IgD-negative memory B cell (primary cell): Measurements from ENCODE around the gene MRPL39. TPM values are rescaled to one million over a fixed set of nuclear protein-coding genes. Genes with fewer than 3 reads are reported as not detected.

Source experiments
- H3K27ac Mint-ChIP-seq, 3 donors: one replicate each; pipeline ENCODE4 v1.8.0; 2020 to 2022; ENCODE audit warnings: mild to moderate bottlenecking in 3 of 3, mixed read lengths in 3 of 3, moderate library complexity in 1 of 3
- H3K27me3 Mint-ChIP-seq: one replicate; pipeline ENCODE4 v1.8.0; 2021; ENCODE audit warnings: mixed read lengths
- H3K36me3 Mint-ChIP-seq: one replicate; pipeline ENCODE4 v1.8.0; 2020; ENCODE audit warnings: mild to moderate bottlenecking, mixed read lengths
- H3K4me1 Mint-ChIP-seq, 3 donors: one replicate each; pipeline ENCODE4 v1.8.0; 2020 to 2022; ENCODE audit warnings: mixed read lengths in 3 of 3, mild to moderate bottlenecking in 1 of 3
- H3K4me3 Mint-ChIP-seq, 4 donors: one replicate each; pipeline ENCODE4 v1.8.0; 2020 to 2022; ENCODE audit warnings: mild to moderate bottlenecking in 4 of 4, mixed read lengths in 4 of 4, moderate library complexity in 3 of 4
- H3K9me3 Mint-ChIP-seq, 3 donors: one replicate each; pipeline ENCODE4 v1.8.0; 2020 to 2021; ENCODE audit warnings: mixed read lengths in 3 of 3, mild to moderate bottlenecking in 1 of 3
- polyA plus RNA-seq: library from polyadenylated mRNA; unstranded; fragments of 300-500 nt; fragmentation: Illumina TruSeq; gene quantifications from one replicate; pipeline ENCODE4 v1.2.3, GENCODE V29; 2021

The MRPL39 gene
- polyA plus RNA-seq, 1 donor from 2014 or later, result 36.8 TPM

GRCh38 chr21:25567472-25567871, 39.8 kb downstream of the MRPL39 start:
- no peaks in the 10 kb centered on the region for H3K36me3 Mint-ChIP-seq
- peak overlapping the region; percentile 33 to 91 (median 84) for H3K27ac Mint-ChIP-seq
- H3K27me3 Mint-ChIP-seq, result no peaks in the 10 kb centered on the region
- peaks cover 70 to 80% (median 72%) of the 10 kb centered on the region in 3 donors for H3K4me1 Mint-ChIP-seq
- peak overlapping the region; percentile 27 to 85 (median 69) for H3K4me3 Mint-ChIP-seq
- no peaks in the 10 kb centered on the region for H3K9me3 Mint-ChIP-seq

GRCh38 chr21:25566645-25567044, 40.6 kb downstream of the MRPL39 start:
- H3K4me3 Mint-ChIP-seq, result peak overlapping the region in 3 of 4 donors; percentile 24 to 34 (median 27)
- no peaks in the 10 kb centered on the region for H3K9me3 Mint-ChIP-seq
- peak overlapping the region; percentile 33 to 100 (median 46) for H3K27ac Mint-ChIP-seq
- peaks cover 67 to 76% (median 69%) of the 10 kb centered on the region in 3 donors for H3K4me1 Mint-ChIP-seq
- no peaks in the 10 kb centered on the region for H3K36me3 Mint-ChIP-seq
- no peaks in the 10 kb centered on the region for H3K27me3 Mint-ChIP-seq

DNA sequence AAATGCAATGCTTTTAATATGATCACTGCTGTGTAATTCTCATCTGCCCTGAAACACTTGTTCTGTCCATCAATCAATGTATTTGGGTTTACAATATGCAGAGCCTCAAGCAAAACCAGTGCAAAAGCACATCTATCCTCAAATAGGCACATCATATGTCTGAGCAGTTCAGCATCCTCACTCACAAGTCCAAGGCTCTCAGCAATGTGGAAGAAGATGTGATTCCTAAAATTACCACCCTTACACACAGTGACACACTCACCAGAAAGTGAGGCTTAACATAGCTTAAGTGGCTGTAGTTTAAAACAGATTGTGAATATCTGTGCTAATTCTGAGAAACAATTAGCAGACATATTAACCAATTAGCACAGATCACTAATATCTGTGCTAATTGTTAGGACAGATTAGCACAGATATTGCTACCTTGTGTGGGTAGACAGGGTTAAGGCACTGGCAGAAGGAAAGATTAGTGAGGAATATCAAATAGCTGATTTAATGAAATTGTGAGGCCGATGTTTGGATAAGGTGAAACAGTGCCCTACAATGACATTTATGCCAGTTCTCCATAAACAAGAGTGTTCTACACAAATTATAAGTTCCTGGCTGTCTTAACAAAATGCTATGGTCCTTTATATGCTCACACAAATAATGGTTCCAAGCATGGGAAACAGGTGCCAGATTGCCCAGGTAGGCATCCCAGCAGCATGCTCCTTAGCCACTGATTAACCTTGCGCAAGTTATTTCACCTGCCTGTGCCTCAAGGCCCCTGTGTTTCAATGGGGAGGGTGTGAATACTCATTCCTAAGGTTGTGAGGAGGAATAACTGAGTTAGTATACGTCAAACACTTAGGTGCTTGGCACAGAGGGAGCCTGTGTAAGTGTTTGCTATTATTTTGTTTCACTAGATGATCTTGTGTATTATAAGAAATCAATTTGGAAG, 41.7 kb downstream of the MRPL39 start:
- Mint-ChIP-seq H3K36me3 (no peaks in the 10 kb centered on the region), H3K9me3 (no peaks in the 10 kb centered on the region), H3K4me1 (peaks cover 63 to 77% (median 65%) of the 10 kb centered on the region in 3 donors), H3K27ac (peak overlapping the region; percentile 46 to 100 (median 82)), H3K27me3 (no peaks in the 10 kb centered on the region), H3K4me3 (peak overlapping the region in 3 of 4 donors; percentile 71 to 94 (median 78))

GRCh38 chr21:25564349-25564948, 42.8 kb downstream of the MRPL39 start:
- H3K27me3 Mint-ChIP-seq, result no peaks in the 10 kb centered on the region
- no peaks in the 10 kb centered on the region for H3K9me3 Mint-ChIP-seq
- peak overlapping the region; percentile 88 to 100 (median 94) for H3K4me3 Mint-ChIP-seq
- no peaks in the 10 kb centered on the region for H3K36me3 Mint-ChIP-seq
- H3K27ac Mint-ChIP-seq, result peak overlapping the region; percentile 82 to 100 (median 87)
- peaks cover 55 to 72% (median 59%) of the 10 kb centered on the region in 3 donors for H3K4me1 Mint-ChIP-seq

DNA sequence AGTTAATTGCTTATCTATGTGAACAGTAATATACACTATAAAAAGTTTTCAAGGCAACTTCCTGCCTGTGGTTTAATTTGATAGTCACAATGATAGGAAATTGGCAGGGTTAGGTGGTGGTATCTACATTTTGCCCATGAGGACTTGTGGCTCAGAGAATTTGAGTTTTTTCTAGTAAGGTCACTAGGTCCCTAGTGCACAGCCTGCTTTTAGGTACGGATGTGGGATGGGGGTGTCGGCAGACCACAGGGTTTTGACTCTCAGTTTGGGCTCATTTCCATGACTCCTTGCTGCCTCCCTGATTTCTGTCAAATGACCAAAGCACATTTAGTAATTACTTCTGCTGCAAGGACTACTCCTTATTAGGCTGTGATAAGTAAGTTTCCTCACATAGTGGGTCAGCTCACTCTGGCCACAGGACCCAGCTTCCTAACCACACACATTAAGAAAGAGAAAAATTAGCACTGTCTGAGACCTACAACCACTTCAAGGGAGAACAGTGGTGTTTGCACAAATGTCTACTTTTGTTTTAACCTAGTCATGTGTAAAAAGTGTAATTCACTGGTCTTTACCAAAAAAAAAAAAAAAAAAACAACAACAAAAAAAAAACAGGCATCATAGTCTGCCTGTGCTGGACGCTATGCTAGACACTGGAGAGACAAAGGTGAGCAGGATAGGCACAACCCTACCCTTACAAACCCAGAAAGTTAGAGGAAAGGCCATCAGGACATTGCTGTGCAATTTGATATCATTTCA, 43.7 kb downstream of the MRPL39 start:
- no peaks in the 10 kb centered on the region for H3K36me3 Mint-ChIP-seq
- peaks cover 52 to 66% (median 57%) of the 10 kb centered on the region in 3 donors for H3K4me1 Mint-ChIP-seq

GRCh38 chr21:25562660-25563059, 44.6 kb downstream of the MRPL39 start:
- H3K4me1 Mint-ChIP-seq, result peaks cover 45 to 58% (median 48%) of the 10 kb centered on the region in 3 donors
- H3K27me3 Mint-ChIP-seq, result no peaks in the 10 kb centered on the region
- H3K36me3 Mint-ChIP-seq, result no peaks in the 10 kb centered on the region
- H3K9me3 Mint-ChIP-seq, result no peaks in the 10 kb centered on the region
- H3K27ac Mint-ChIP-seq, result peak overlapping the region; percentile 82 to 100 (median 91)
- H3K4me3 Mint-ChIP-seq, result peak overlapping the region; percentile 93 to 100 (median 97)

More for the DNA sequence above, 43.7 kb downstream of the MRPL39 start:
- Mint-ChIP-seq H3K27me3 (no peaks in the 10 kb centered on the region), H3K27ac (peak overlapping the region; percentile 82 to 100 (median 87)), H3K9me3 (no peaks in the 10 kb centered on the region), H3K4me3 (peak overlapping the region; percentile 93 to 100 (median 97))

- H3K36me3 Mint-ChIP-seq, result no peaks in the 10 kb centered on the region
- H3K4me3 Mint-ChIP-seq, result peak overlapping the region; percentile 93 to 100 (median 97)
- H3K27me3 Mint-ChIP-seq, result no peaks in the 10 kb centered on the region
- peak overlapping the region; percentile 82 to 100 (median 96) for H3K27ac Mint-ChIP-seq
- H3K9me3 Mint-ChIP-seq, result no peaks in the 10 kb centered on the region
- H3K4me1 Mint-ChIP-seq, result peaks cover 41 to 51% (median 41%) of the 10 kb centered on the region in 3 donors
These were observed 45.3 kb downstream of the MRPL39 start for GRCh38 chr21:25561668-25562641.

DNA sequence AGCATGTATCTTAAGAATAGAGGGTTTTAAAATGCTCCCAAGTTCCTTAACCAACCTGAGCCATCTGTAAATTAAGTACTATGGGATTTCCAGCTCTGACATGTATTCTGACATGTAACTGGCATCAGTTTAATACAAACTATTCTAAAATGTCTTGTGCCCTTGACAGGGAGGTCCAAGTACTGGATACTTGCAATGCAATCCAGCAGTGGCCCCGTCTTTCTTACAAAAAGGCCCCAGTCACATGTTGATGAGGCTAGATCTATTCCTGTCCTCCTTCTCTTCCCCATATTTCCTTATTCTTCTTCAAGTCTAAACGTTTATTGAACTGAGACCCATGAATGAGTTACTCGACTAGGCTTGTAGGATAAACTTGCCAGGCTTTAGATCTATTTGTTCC, 46.4 kb downstream of the MRPL39 start:
- Mint-ChIP-seq H3K9me3 (no peaks in the 10 kb centered on the region), H3K36me3 (no peaks in the 10 kb centered on the region), H3K4me3 (peak overlapping the region; percentile 93 to 100 (median 97)), H3K27ac (peak overlapping the region; percentile 82 to 100 (median 96)), H3K4me1 (peaks cover 34 to 42% (median 35%) of the 10 kb centered on the region in 3 donors), H3K27me3 (no peaks in the 10 kb centered on the region)

- Mint-ChIP-seq H3K4me1 (peaks cover 30 to 35% (median 32%) of the 10 kb centered on the region in 3 donors), H3K27me3 (no peaks in the 10 kb centered on the region), H3K4me3 (peak overlapping the region in 1 of 4 donors; percentile 94), H3K27ac (peak overlapping the region in 2 of 3 donors; percentile 36 to 100), H3K36me3 (no peaks in the 10 kb centered on the region), H3K9me3 (no peaks in the 10 kb centered on the region)
These were observed 47.0 kb downstream of the MRPL39 start for GRCh38 chr21:25560271-25560685.

DNA sequence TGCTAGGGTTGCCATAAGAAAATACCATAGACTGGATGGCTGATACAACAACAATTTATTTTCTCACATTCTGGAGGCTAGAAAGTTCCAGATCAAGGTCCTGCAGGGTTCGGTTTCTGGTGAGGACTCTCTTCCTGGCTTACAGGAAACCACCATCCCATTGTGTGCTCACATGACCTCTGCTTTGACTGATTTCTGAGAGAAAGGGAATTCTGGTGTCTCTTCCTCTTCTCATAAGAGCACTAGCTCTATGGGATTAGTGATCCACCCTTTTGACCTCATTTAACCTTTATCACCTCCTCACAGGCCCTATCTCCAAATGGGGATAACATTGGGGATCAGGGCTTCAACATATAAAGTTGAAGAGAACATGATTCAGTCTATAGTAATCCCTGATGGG, 47.5 kb downstream of the MRPL39 start:
- Mint-ChIP-seq H3K9me3 (no peaks in the 10 kb centered on the region), H3K27me3 (no peaks in the 10 kb centered on the region), H3K4me3 (peak overlapping the region in 1 of 4 donors; percentile 94), H3K27ac (peak overlapping the region in 2 of 3 donors; percentile 25 to 36), H3K36me3 (no peaks in the 10 kb centered on the region), H3K4me1 (peaks cover 25 to 32% (median 28%) of the 10 kb centered on the region in 3 donors)

DNA sequence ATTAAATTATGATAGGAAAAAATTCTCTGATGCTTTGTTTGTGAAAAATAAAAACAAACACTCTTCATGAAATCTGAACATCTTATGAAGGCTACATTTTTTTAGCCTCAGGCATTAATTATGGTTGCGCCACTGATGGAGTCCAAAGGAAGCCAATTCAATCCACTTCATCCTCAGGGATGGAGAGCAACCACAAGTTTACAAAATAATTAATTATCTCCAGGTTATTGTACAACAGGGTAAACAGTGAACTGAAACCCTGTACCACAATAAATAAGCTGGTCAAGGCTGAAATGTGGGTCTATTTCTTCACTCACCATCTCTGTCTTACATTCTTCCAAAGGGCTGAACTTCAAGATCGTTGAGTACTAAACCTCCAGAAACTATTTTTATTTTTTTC, 49.2 kb downstream of the MRPL39 start:
- Mint-ChIP-seq H3K4me3 (peak overlapping the region in 1 of 4 donors; percentile 61), H3K27me3 (no peaks in the 10 kb centered on the region), H3K9me3 (no peaks in the 10 kb centered on the region), H3K36me3 (peaks cover 2% of the 10 kb centered on the region), H3K4me1 (peaks cover 10 to 16% (median 13%) of the 10 kb centered on the region in 3 donors), H3K27ac (no peak overlapping the region)

DNA sequence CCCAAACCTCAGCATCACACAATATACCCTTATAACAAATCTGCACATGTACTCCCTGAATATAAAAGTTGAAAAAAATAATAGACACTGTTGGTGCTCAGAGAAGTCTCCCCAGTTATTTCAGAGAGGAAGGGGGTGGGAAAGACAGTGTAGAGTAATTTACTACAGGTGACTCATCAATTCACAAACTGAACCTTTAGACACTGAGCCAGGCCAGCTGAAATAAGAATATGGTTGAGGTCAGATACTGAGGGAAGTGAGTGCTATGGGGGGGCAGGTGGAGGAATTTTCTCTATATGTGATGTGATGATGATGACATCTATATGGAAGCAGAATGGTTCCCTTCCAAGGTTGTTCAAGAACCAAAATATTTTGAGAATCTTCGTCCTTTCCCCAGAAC, 50.1 kb downstream of the MRPL39 start:
- peak overlapping the region in 1 of 4 donors; percentile 61 for H3K4me3 Mint-ChIP-seq
- H3K27me3 Mint-ChIP-seq, result no peaks in the 10 kb centered on the region
- H3K27ac Mint-ChIP-seq, result no peak overlapping the region
- H3K36me3 Mint-ChIP-seq, result peaks cover 2% of the 10 kb centered on the region
- H3K4me1 Mint-ChIP-seq, result peaks cover 4 to 11% (median 7%) of the 10 kb centered on the region in 3 donors
- no peaks in the 10 kb centered on the region for H3K9me3 Mint-ChIP-seq

DNA sequence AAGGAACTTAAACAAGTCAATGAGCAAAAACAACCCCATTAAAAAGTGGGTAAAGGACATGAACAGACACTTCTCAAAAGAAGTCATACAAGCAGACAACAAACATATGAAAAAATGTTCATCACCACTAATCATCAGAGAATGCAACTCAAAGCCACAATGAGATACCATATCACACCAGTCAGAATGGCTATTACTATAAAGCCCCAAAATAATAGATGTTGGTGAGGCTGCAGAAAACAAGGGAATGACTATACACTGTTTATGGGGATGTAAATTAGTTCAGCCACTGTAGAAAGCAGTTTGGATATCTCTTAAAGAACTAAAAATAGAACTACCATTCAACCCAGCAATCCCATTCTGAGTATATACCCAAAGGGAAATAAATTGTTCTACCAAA, 51.2 kb downstream of the MRPL39 start:
- Mint-ChIP-seq H3K4me1 (peaks cover under 1 to 9% (median 5%) of the 10 kb centered on the region in 3 donors), H3K9me3 (no peaks in the 10 kb centered on the region), H3K4me3 (no peak overlapping the region), H3K36me3 (peaks cover 2% of the 10 kb centered on the region), H3K27ac (no peak overlapping the region), H3K27me3 (no peaks in the 10 kb centered on the region)
